ENCODE results near the gene GASK1A. TPM values are rescaled to one million over a fixed set of nuclear protein-coding genes. Genes with fewer than 3 reads are reported as not detected.
"Not testable (repeated sequence)": the region's sequence is repeated elsewhere in the genome, so short reads cannot be mapped to it uniquely, and the experiment has no call there.

Gene GASK1A
- total and polyA plus RNA-seq, 7 donors = 0.92 to 32.7 (median 8.1) TPM

- WGBS, 2 donors = 82 to 85% methylated on average over 8 of the region's 8 CpGs
- Histone ChIP-seq H3K4me3 (no peak overlapping the region), H3K9me3 (no peaks in the 10 kb centered on the region), H3K27ac (no peak overlapping the region), H3K4me1 (no peaks in the 10 kb centered on the region), H3K36me3 (peaks cover 0 to 14% (median 10%) of the 10 kb centered on the region in 4 donors), H3K27me3 (no peaks in the 10 kb centered on the region)
- DNase-seq = no peak
- TF ChIP-seq CTCF (IDR thresholded peaks at IDR 0.05) = no peak
- no peak for TF ChIP-seq POLR2AphosphoS5 (IDR thresholded peaks at IDR 0.05)
- no peak for TF ChIP-seq EP300 (IDR thresholded peaks at IDR 0.05)
- TF ChIP-seq POLR2A (IDR thresholded peaks at IDR 0.05) = no peak
- intact Hi-C loops (cut with DNase I) = no loop called here
Observed at GRCh38 chr3:43061101-43061895, 82.2 kb downstream of the GASK1A start.

- 89 to 90% methylated on average over 5 of the region's 5 CpGs for WGBS, 2 donors
- Histone ChIP-seq H3K4me3 (no peak overlapping the region), H3K27me3 (no peaks in the 10 kb centered on the region), H3K36me3 (peaks cover 0 to 14% (median 10%) of the 10 kb centered on the region in 4 donors), H3K9me3 (no peaks in the 10 kb centered on the region), H3K27ac (no peak overlapping the region), H3K4me1 (no peaks in the 10 kb centered on the region)
- TF ChIP-seq EP300 (IDR thresholded peaks at IDR 0.05) = no peak
- TF ChIP-seq CTCF (IDR thresholded peaks at IDR 0.05) = no peak
- TF ChIP-seq POLR2AphosphoS5 (IDR thresholded peaks at IDR 0.05) = no peak
- no peak for TF ChIP-seq POLR2A (IDR thresholded peaks at IDR 0.05)
- intact Hi-C loops (cut with DNase I) = no loop called here
- no peak for DNase-seq
Observed at GRCh38 chr3:43062040-43062563, 83.0 kb downstream of the GASK1A start.

GRCh38 chr3:43062564-43063040, 83.5 kb downstream of the GASK1A start:
- no peak for DNase-seq
- 77 to 78% methylated on average over 8 of the region's 8 CpGs for WGBS, 2 donors

GRCh38 chr3:43063114-43063513, 84.0 kb downstream of the GASK1A start:
- no peaks in the 10 kb centered on the region for H3K9me3 ChIP-seq
- H3K27ac ChIP-seq = no peak overlapping the region
- H3K27me3 ChIP-seq = no peaks in the 10 kb centered on the region
- TF ChIP-seq POLR2AphosphoS5 (IDR thresholded peaks at IDR 0.05) (no peak), POLR2A (IDR thresholded peaks at IDR 0.05) (no peak), EP300 (IDR thresholded peaks at IDR 0.05) (no peak), CTCF (IDR thresholded peaks at IDR 0.05) (no peak)
- intact Hi-C loops (cut with DNase I) = no loop called here
- 76 to 77% methylated on average over 5 of the region's 5 CpGs for WGBS, 2 donors
- no peak for DNase-seq
- no peaks in the 10 kb centered on the region for H3K4me1 ChIP-seq
- H3K4me3 ChIP-seq = no peak overlapping the region
- H3K36me3 ChIP-seq = peaks cover 0 to 14% (median 10%) of the 10 kb centered on the region in 4 donors

More at GRCh38 chr3:43062564-43063040, 83.5 kb downstream of the GASK1A start:
- Histone ChIP-seq H3K27me3 (no peaks in the 10 kb centered on the region), H3K4me1 (no peaks in the 10 kb centered on the region), H3K4me3 (no peak overlapping the region), H3K9me3 (no peaks in the 10 kb centered on the region), H3K27ac (no peak overlapping the region), H3K36me3 (peaks cover 0 to 14% (median 10%) of the 10 kb centered on the region in 4 donors)
- intact Hi-C loops (cut with DNase I) = no loop called here
- TF ChIP-seq CTCF (IDR thresholded peaks at IDR 0.05) = no peak
- TF ChIP-seq POLR2A (IDR thresholded peaks at IDR 0.05) = no peak
- TF ChIP-seq POLR2AphosphoS5 (IDR thresholded peaks at IDR 0.05) = no peak
- TF ChIP-seq EP300 (IDR thresholded peaks at IDR 0.05) = no peak

GRCh38 chr3:43070670-43071069, 91.6 kb downstream of the GASK1A start:
- H3K36me3 ChIP-seq; DNase-seq; H3K27ac ChIP-seq; H3K4me3 ChIP-seq; intact Hi-C loops (cut with DNase I); H3K4me1 ChIP-seq; H3K9me3 ChIP-seq; H3K27me3 ChIP-seq: not testable (repeated sequence)
- WGBS, 2 donors = 94 to 96% methylated on average over 4 of the region's 5 CpGs

Data from sigmoid colon (tissue), 7 donors.